K562 (cell line): ENCODE data around the gene VAC14.

ENCODE experiments used
- ESRRA ChIP-seq: fragments of 450-650 bp; IDR thresholded peaks from 2 replicates; pipeline ENCODE4 v1.6.1; 2014; ENCODE audit warnings: low read depth, mild to moderate bottlenecking, moderate library complexity, borderline replicate concordance
- PBX2 ChIP-seq, 2 experiments: IDR thresholded peaks in 1 of 2; conservative IDR thresholded peaks in 1 of 2; 2 replicates each; pipeline ENCODE4 v1.6.1; 2016; ENCODE audit warnings: low read depth in 2 of 2, mild to moderate bottlenecking in 1 of 2, missing compliant biosample characterization in 1 of 2, missing genetic modification characterization in 1 of 2, moderate library complexity in 1 of 2
- POLR2AphosphoS2 ChIP-seq: IDR thresholded peaks from 2 replicates; pipeline ENCODE4 v1.6.1; 2012; ENCODE audit warnings: low read length, improper control_type of control experiment

GRCh38 chr16:70685938-70686375 is 115.0 kb downstream of the VAC14 start, which contains the start of gene MTSS2:
- no peak for TF ChIP-seq PBX2 (CRISPR knock-in tag; IDR thresholded peaks at IDR 0.05; ENCODE audit: low read depth)
- no peak for TF ChIP-seq PBX2 (tag; conservative IDR thresholded peaks at IDR 0.05; ENCODE audit: low read depth)
- TF ChIP-seq POLR2AphosphoS2 = no peak
- no peak for TF ChIP-seq ESRRA
